Measurements from ENCODE around the gene SLAIN2. TPM values are rescaled to one million over a fixed set of nuclear protein-coding genes. Genes with fewer than 3 reads are reported as not detected.

SLAIN2 gene
- total and polyA plus RNA-seq, 2 of the 4 experiments (the other 2 are of a cell fraction): 23.3 to 53.0 TPM

DNA sequence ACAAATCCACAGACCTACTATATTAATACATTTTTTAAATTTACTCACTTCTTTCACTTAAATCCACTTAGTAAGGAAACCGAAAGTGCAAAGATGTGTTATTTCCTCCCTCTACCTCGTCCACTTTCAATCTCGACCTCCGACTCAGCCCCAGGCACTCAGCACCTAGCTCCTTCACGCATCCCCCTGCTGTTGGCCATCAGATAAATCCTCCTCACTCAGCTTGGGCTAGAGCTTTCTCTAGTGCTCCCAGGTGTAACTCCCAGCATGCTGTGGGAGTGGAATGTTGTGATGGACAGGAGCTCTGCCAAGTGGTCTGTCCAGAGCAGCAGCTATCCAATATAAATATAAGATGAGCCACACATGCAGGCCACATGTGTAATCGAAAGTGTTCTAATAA lies 45.0 kb upstream of the SLAIN2 start:
- Histone ChIP-seq H4K5ac (ENCODE audit: low read depth, low read length) (no peak overlapping the region), H3K18ac (ENCODE audit: low read depth, low read length) (no peak overlapping the region), H3K36me3 (ENCODE audit: control insufficient read depth, insufficient read depth, low read length) (no peaks in the 10 kb centered on the region), H3K27me3 (ENCODE audit: control insufficient read depth, insufficient read depth, low read length) (no peaks in the 10 kb centered on the region), H2AK9ac (replicated peaks; ENCODE audit: low read depth, low read length, poor library complexity) (no peak overlapping the region), H3K23ac (ENCODE audit: low read depth, low read length) (no peak overlapping the region), H2BK20ac (ENCODE audit: low read depth, low read length) (no peak overlapping the region), H3K9me1 (ENCODE audit: insufficient read depth, low read length) (peaks cover 5% of the 10 kb centered on the region), H2BK15ac (ENCODE audit: low read depth, low read length) (no peak overlapping the region), H3K9me3 (ENCODE audit: control insufficient read depth, insufficient read depth, low read length) (no peaks in the 10 kb centered on the region), H2AFZ (replicated peaks; ENCODE audit: low read length, poor library complexity) (peak overlapping the region; percentile 75), H4K20me1 (ENCODE audit: insufficient read depth, low read length) (no peaks in the 10 kb centered on the region), H3K4me3 (ENCODE audit: insufficient read depth, low read depth, low read length) (no peak overlapping the region), H3K4ac (ENCODE audit: low read depth, low read length) (no peak overlapping the region), H3K56ac (ENCODE audit: extremely low read depth, insufficient read depth, low read length) (no peak overlapping the region), H3K4me1 (ENCODE audit: control insufficient read depth, insufficient read depth, low read length) (peaks cover 5% of the 10 kb centered on the region), H3K27ac (ENCODE audit: insufficient read depth, low read length) (no peak overlapping the region), H3K9ac (ENCODE audit: low read depth, low read length) (no peak overlapping the region), H4K8ac (ENCODE audit: low read depth in 2 of 2, low read length in 2 of 2) (no peak overlapping the region), H3K14ac (replicated peaks; ENCODE audit: low read depth, low read length) (no peak overlapping the region), H3K79me1 (ENCODE audit: low read depth in 1 of 2, low read length in 2 of 2) (no peaks in the 10 kb centered on the region), H2BK120ac (ENCODE audit: low read depth, low read length) (no peak overlapping the region), H2AK5ac (ENCODE audit: low read depth, low read length) (no peak overlapping the region), H4K91ac (ENCODE audit: insufficient read depth, low read depth, low read length) (no peak overlapping the region), H2BK5ac (ENCODE audit: low read depth, low read length, poor library complexity, severe bottlenecking) (no peak overlapping the region), H3K4me2 (ENCODE audit: low read depth, low read length) (no peak overlapping the region)
- dilution Hi-C loops (cut with HindIII; ENCODE audit: low sequenced_read_pairs, unreplicated experiment) (no loop called here), in situ Hi-C loops (cut with MboI; ENCODE audit: low sequenced_read_pairs) (no loop called here), intact Hi-C loops (cut with micrococcal nuclease) (no loop called here)
- POLR2A ChIA-PET (ENCODE audit: unreplicated experiment): no interaction called here
- ATAC-seq (ENCODE audit: low read depth) (no peak), DNase-seq (peak; percentile 21)
- WGBS, 2 experiments (ENCODE audit: extremely low coverage in 2 of 2, insufficient read length in 1 of 2): no CpG with 5 or more reads among the region's 6 CpGs
- no TSS peak for BruUV-seq (replicated peaks)
- no peak for TF ChIP-seq CEBPB (IDR thresholded peaks at IDR 0.05; ENCODE audit: low read depth, low read length)
- TF ChIP-seq CHD1 (IDR thresholded peaks at IDR 0.05; ENCODE audit: low read depth, low read length): no peak
- TF ChIP-seq FOS (IDR thresholded peaks at IDR 0.05; ENCODE audit: low read depth, low read length): no peak
- no peak for TF ChIP-seq USF2 (IDR thresholded peaks at IDR 0.05; ENCODE audit: low read depth, low read length)
- TF ChIP-seq MAZ (IDR thresholded peaks at IDR 0.05; ENCODE audit: borderline replicate concordance, low read depth, low read length): no peak
- no peak for TF ChIP-seq MAFK (IDR thresholded peaks at IDR 0.05; ENCODE audit: low read depth, low read length)
- no peak for TF ChIP-seq RCOR1 (IDR thresholded peaks at IDR 0.05; ENCODE audit: insufficient replicate concordance, low read length)
- no peak for TF ChIP-seq CTCF (conservative IDR thresholded peaks at IDR 0.05; ENCODE audit: low read depth, low read length)
- TF ChIP-seq NFE2L2 (IDR thresholded peaks at IDR 0.05; ENCODE audit: low read depth, low read length): no peak
- no peak for TF ChIP-seq RFX5 (IDR thresholded peaks at IDR 0.05; ENCODE audit: low read depth, low read length)
- TF ChIP-seq POLR2A (IDR thresholded peaks at IDR 0.05; ENCODE audit: low read depth, low read length): no peak
- TF ChIP-seq SMC3 (IDR thresholded peaks at IDR 0.05; ENCODE audit: low read depth, low read length): no peak
- TF ChIP-seq RAD21 (IDR thresholded peaks at IDR 0.05; ENCODE audit: low read length): no peak
- no peak for TF ChIP-seq MXI1 (IDR thresholded peaks at IDR 0.05; ENCODE audit: borderline replicate concordance, low read depth, low read length)
- TF ChIP-seq, protein P1, sequence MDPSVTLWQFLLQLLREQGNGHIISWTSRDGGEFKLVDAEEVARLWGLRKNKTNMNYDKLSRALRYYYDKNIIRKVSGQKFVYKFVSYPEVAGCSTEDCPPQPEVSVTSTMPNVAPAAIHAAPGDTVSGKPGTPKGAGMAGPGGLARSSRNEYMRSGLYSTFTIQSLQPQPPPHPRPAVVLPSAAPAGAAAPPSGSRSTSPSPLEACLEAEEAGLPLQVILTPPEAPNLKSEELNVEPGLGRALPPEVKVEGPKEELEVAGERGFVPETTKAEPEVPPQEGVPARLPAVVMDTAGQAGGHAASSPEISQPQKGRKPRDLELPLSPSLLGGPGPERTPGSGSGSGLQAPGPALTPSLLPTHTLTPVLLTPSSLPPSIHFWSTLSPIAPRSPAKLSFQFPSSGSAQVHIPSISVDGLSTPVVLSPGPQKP (IDR thresholded peaks at IDR 0.05; ENCODE audit: borderline replicate concordance, low read depth, low read length): no peak
- CTCF ChIA-PET: no interaction called here
